ENCODE measurements around the gene HSPB1.

- no peak for TF ChIP-seq POLR2AphosphoS5 (IDR thresholded peaks at IDR 0.05; ENCODE audit: low read depth, low read length)
- no peak for TF ChIP-seq CTCF (IDR thresholded peaks at IDR 0.05)
- TF ChIP-seq TCF7L2 (IDR thresholded peaks at IDR 0.05; ENCODE audit: low read depth, low read length): no peak
- no peak for TF ChIP-seq SIN3A (IDR thresholded peaks at IDR 0.05; ENCODE audit: borderline replicate concordance, insufficient read depth, low read depth, low read length)
- no peak for TF ChIP-seq REST (IDR thresholded peaks at IDR 0.05; ENCODE audit: insufficient read depth in 1 of 2, low read depth in 2 of 2, low read length in 1 of 2)
These were observed 25.1 kb downstream of the HSPB1 start for GRCh38 chr7:76327610-76328009.

Data from Panc1 (cell line).